ENCODE data around the gene AP1S1. TPM values are rescaled to one million over a fixed set of nuclear protein-coding genes. Genes with fewer than 3 reads are reported as not detected.
"Not testable (repeated sequence)": the region's sequence is repeated elsewhere in the genome, so short reads cannot be mapped to it uniquely, and the experiment has no call there.

Gene AP1S1
- total RNA-seq, 2 experiments from 2014 or later = 34.1 to 44.0 TPM

GRCh38 chr7:101128040-101128834, 26.0 kb upstream of the AP1S1 start:
- peaks cover 37% of the 10 kb centered on the region for H3K4me1 Mint-ChIP-seq
- H3K9me3 Mint-ChIP-seq = no peaks in the 10 kb centered on the region
- H3K27ac Mint-ChIP-seq = no peak overlapping the region
- no peak overlapping the region for H3K4me3 Mint-ChIP-seq
- DNase-seq (no peak), ATAC-seq (ENCODE audit: low read depth) (no peak)
- peaks cover 36% of the 10 kb centered on the region for H3K27me3 Mint-ChIP-seq
- POLR2A ChIA-PET = interaction anchor here (1.0 to 2.6 kb wide), 3 partner anchors 10 to 162 kb away, joined by 3 to 11 read pairs (median 8); partner anchors contain the start of gene TRIM56
- H3K36me3 Mint-ChIP-seq = no peaks in the 10 kb centered on the region

- Mint-ChIP-seq H3K27me3 (peaks cover 47% of the 10 kb centered on the region), H3K27ac (no peak overlapping the region), H3K36me3 (no peaks in the 10 kb centered on the region), H3K4me1 (peaks cover 32% of the 10 kb centered on the region), H3K9me3 (no peaks in the 10 kb centered on the region), H3K4me3 (no peak overlapping the region)
- POLR2A ChIA-PET = interaction anchor here (0.6 kb wide), 1 partner anchor 70 kb away, joined by 4 read pairs; no protein-coding TSS in a partner anchor
- DNase-seq (no peak), ATAC-seq (ENCODE audit: low read depth) (no peak)
Measured at GRCh38 chr7:101129603-101130117, 24.6 kb upstream of the AP1S1 start.

- H3K9me3 Mint-ChIP-seq; POLR2A ChIA-PET; H3K27ac Mint-ChIP-seq; H3K4me3 Mint-ChIP-seq; H3K36me3 Mint-ChIP-seq; DNase-seq; ATAC-seq (ENCODE audit: low read depth): not testable (repeated sequence)
- Mint-ChIP-seq H3K27me3 (peaks cover 57% of the 10 kb centered on the region), H3K4me1 (peaks cover 14% of the 10 kb centered on the region)
Measured at GRCh38 chr7:101132626-101133600, 21.4 kb upstream of the AP1S1 start.

- no peak for DNase-seq
- Mint-ChIP-seq H3K9me3 (no peaks in the 10 kb centered on the region), H3K27ac (no peak overlapping the region), H3K4me1 (peaks cover 17% of the 10 kb centered on the region), H3K36me3 (no peaks in the 10 kb centered on the region), H3K27me3 (peaks cover 52% of the 10 kb centered on the region), H3K4me3 (no peak overlapping the region)
- POLR2A ChIA-PET = no interaction called here
- no peak for ATAC-seq (ENCODE audit: low read depth)
Measured at GRCh38 chr7:101133621-101134398, 20.5 kb upstream of the AP1S1 start.

GRCh38 chr7:101134399-101134980, 19.8 kb upstream of the AP1S1 start:
- no peak overlapping the region for H3K4me3 Mint-ChIP-seq
- POLR2A ChIA-PET = no interaction called here
- peaks cover 19% of the 10 kb centered on the region for H3K4me1 Mint-ChIP-seq
- no peaks in the 10 kb centered on the region for H3K9me3 Mint-ChIP-seq
- ATAC-seq (ENCODE audit: low read depth) = no peak
- no peak overlapping the region for H3K27ac Mint-ChIP-seq
- DNase-seq = no peak
- H3K27me3 Mint-ChIP-seq = peaks cover 48% of the 10 kb centered on the region
- no peaks in the 10 kb centered on the region for H3K36me3 Mint-ChIP-seq

- ATAC-seq (ENCODE audit: low read depth) (no peak), DNase-seq (no peak)
- peak overlapping the region; percentile 72 for H3K27ac Mint-ChIP-seq
- H3K4me3 Mint-ChIP-seq = peak overlapping the region; percentile 63
- POLR2A ChIA-PET = interaction anchor here (0.6 to 1.6 kb wide), 3 partner anchors 11 to 53 kb away, joined by 4 to 8 read pairs (median 7); partner anchors contain the start of genes SERPINE1 and TRIM56
- no peaks in the 10 kb centered on the region for H3K9me3 Mint-ChIP-seq
- H3K27me3 Mint-ChIP-seq = peaks cover 37% of the 10 kb centered on the region
- no peaks in the 10 kb centered on the region for H3K36me3 Mint-ChIP-seq
- peaks cover 35% of the 10 kb centered on the region for H3K4me1 Mint-ChIP-seq
Measured at GRCh38 chr7:101137651-101138212, 16.5 kb upstream of the AP1S1 start.

- POLR2A ChIA-PET = interaction anchor here (0.9 to 1.6 kb wide), 3 partner anchors 11 to 53 kb away, joined by 3 to 8 read pairs (median 4); partner anchors contain the start of genes SERPINE1 and TRIM56
- Mint-ChIP-seq H3K36me3 (no peaks in the 10 kb centered on the region), H3K27me3 (peaks cover 40% of the 10 kb centered on the region)
Measured at GRCh38 chr7:101138213-101138870, 15.9 kb upstream of the AP1S1 start.

GRCh38 chr7:101140339-101140699, 14.0 kb upstream of the AP1S1 start:
- Mint-ChIP-seq H3K27ac (no peak overlapping the region), H3K27me3 (peaks cover 39% of the 10 kb centered on the region), H3K4me1 (peaks cover 39% of the 10 kb centered on the region), H3K9me3 (no peaks in the 10 kb centered on the region), H3K36me3 (no peaks in the 10 kb centered on the region), H3K4me3 (no peak overlapping the region)
- ATAC-seq (ENCODE audit: low read depth) (no peak), DNase-seq (no peak)
- POLR2A ChIA-PET = interaction anchor here (0.7 to 1.6 kb wide), 4 partner anchors 15 to 103 kb away, joined by 3 to 6 read pairs (median 3); no protein-coding TSS in a partner anchor

More at GRCh38 chr7:101138213-101138870, 15.9 kb upstream of the AP1S1 start:
- DNase-seq (peak; percentile 55), ATAC-seq (ENCODE audit: low read depth) (peak; percentile 90)
- Mint-ChIP-seq H3K4me3 (peak overlapping the region; percentile 63), H3K4me1 (peaks cover 35% of the 10 kb centered on the region), H3K9me3 (no peaks in the 10 kb centered on the region), H3K27ac (peak overlapping the region; percentile 72)

- peak; percentile 34 for ATAC-seq (ENCODE audit: low read depth)
- no peak overlapping the region for H3K4me3 Mint-ChIP-seq
- no peak for DNase-seq
- POLR2A ChIA-PET = interaction anchor here (0.7 to 1.9 kb wide), 5 partner anchors 14 to 103 kb away, joined by 3 to 6 read pairs (median 3); partner anchors contain the start of gene AP1S1
- H3K27ac Mint-ChIP-seq = peak overlapping the region; percentile 13
- no peaks in the 10 kb centered on the region for H3K36me3 Mint-ChIP-seq
- peaks cover 42% of the 10 kb centered on the region for H3K27me3 Mint-ChIP-seq
- H3K4me1 Mint-ChIP-seq = peaks cover 39% of the 10 kb centered on the region
- no peaks in the 10 kb centered on the region for H3K9me3 Mint-ChIP-seq
Measured at GRCh38 chr7:101140746-101141382, 13.4 kb upstream of the AP1S1 start.

GRCh38 chr7:101151908-101152651, 2.2 kb upstream of the AP1S1 start:
- Mint-ChIP-seq H3K4me1 (peaks cover 14% of the 10 kb centered on the region), H3K36me3 (peaks cover 4% of the 10 kb centered on the region), H3K27me3 (peaks cover 44% of the 10 kb centered on the region), H3K4me3 (no peak overlapping the region), H3K9me3 (no peaks in the 10 kb centered on the region), H3K27ac (no peak overlapping the region)
- no peak for DNase-seq
- no peak for ATAC-seq (ENCODE audit: low read depth)
- POLR2A ChIA-PET = interaction anchor here (0.6 to 1.3 kb wide), 2 partner anchors 57 to 66 kb away, joined by 3 read pairs; no protein-coding TSS in a partner anchor
